ENCODE measurements around the gene PIAS3. TPM values are rescaled to one million over a fixed set of nuclear protein-coding genes. Genes with fewer than 3 reads are reported as not detected.

The PIAS3 gene
- total RNA-seq, 1 experiment from 2014 or later = 16.8 TPM

GRCh38 chr1:145893306-145894055, 34.6 kb upstream of the PIAS3 start:
- DNase-seq = no peak
- Histone ChIP-seq H2AFZ (ENCODE audit: low read length) (no peak overlapping the region), H3K9me2 (replicated peaks; ENCODE audit: insufficient read depth, low read length) (no peaks in the 10 kb centered on the region), H3K9ac (ENCODE audit: low read length) (no peak overlapping the region), H3K36me3 (ENCODE audit: insufficient read depth, low read length) (no peaks in the 10 kb centered on the region), H3K4me1 (ENCODE audit: low read length) (no peaks in the 10 kb centered on the region), H4K20me1 (ENCODE audit: insufficient read depth, low read depth, low read length) (no peaks in the 10 kb centered on the region), H3K79me2 (ENCODE audit: low read length) (no peaks in the 10 kb centered on the region), H3K27ac (ENCODE audit: low read length) (no peak overlapping the region), H3K4me2 (ENCODE audit: low read depth, low read length, poor library complexity, severe bottlenecking) (no peak overlapping the region), H3K4me3 (ENCODE audit: low read length) (no peak overlapping the region), H3K27me3 (ENCODE audit: low read length) (no peaks in the 10 kb centered on the region), H3K9me3 (ENCODE audit: low read length) (no peaks in the 10 kb centered on the region)

- Histone ChIP-seq H3K27me3 (ENCODE audit: low read length) (no peaks in the 10 kb centered on the region), H2AFZ (ENCODE audit: low read length) (no peak overlapping the region), H3K4me2 (ENCODE audit: low read depth, low read length, poor library complexity, severe bottlenecking) (no peak overlapping the region), H3K4me1 (ENCODE audit: low read length) (peaks cover 3% of the 10 kb centered on the region; the same call in 1 of the 2 replicates), H3K79me2 (ENCODE audit: low read length) (no peaks in the 10 kb centered on the region), H3K36me3 (ENCODE audit: insufficient read depth, low read length) (no peaks in the 10 kb centered on the region), H3K27ac (ENCODE audit: low read length) (no peak overlapping the region), H3K9me2 (replicated peaks; ENCODE audit: insufficient read depth, low read length) (no peaks in the 10 kb centered on the region), H4K20me1 (ENCODE audit: insufficient read depth, low read depth, low read length) (no peaks in the 10 kb centered on the region), H3K9ac (ENCODE audit: low read length) (no peak overlapping the region), H3K4me3 (ENCODE audit: low read length) (no peak overlapping the region), H3K9me3 (ENCODE audit: low read length) (no peaks in the 10 kb centered on the region)
- no peak for DNase-seq
These were observed 33.7 kb upstream of the PIAS3 start for GRCh38 chr1:145892486-145893087.

GRCh38 chr1:145891587-145892485, 33.0 kb upstream of the PIAS3 start:
- no peaks in the 10 kb centered on the region for H3K79me2 ChIP-seq (ENCODE audit: low read length)
- DNase-seq = peak; percentile 79
- H3K27me3 ChIP-seq (ENCODE audit: low read length) = no peaks in the 10 kb centered on the region
- H3K9ac ChIP-seq (ENCODE audit: low read length) = no peak overlapping the region
- no peaks in the 10 kb centered on the region for H3K9me2 ChIP-seq (replicated peaks; ENCODE audit: insufficient read depth, low read length)
- no peak overlapping the region for H3K4me3 ChIP-seq (ENCODE audit: low read length)
- H4K20me1 ChIP-seq (ENCODE audit: insufficient read depth, low read depth, low read length) = no peaks in the 10 kb centered on the region
- peaks cover 5% of the 10 kb centered on the region; the same call in 1 of the 2 replicates for H3K4me1 ChIP-seq (ENCODE audit: low read length)
- H3K36me3 ChIP-seq (ENCODE audit: insufficient read depth, low read length) = no peaks in the 10 kb centered on the region
- H3K9me3 ChIP-seq (ENCODE audit: low read length) = no peaks in the 10 kb centered on the region
- no peak overlapping the region for H2AFZ ChIP-seq (ENCODE audit: low read length)
- H3K27ac ChIP-seq (ENCODE audit: low read length) = no peak overlapping the region
- no peak overlapping the region for H3K4me2 ChIP-seq (ENCODE audit: low read depth, low read length, poor library complexity, severe bottlenecking)

GRCh38 chr1:145891143-145891542, 32.3 kb upstream of the PIAS3 start:
- no peaks in the 10 kb centered on the region for H4K20me1 ChIP-seq (ENCODE audit: insufficient read depth, low read depth, low read length)
- H3K9ac ChIP-seq (ENCODE audit: low read length) = no peak overlapping the region
- H3K9me2 ChIP-seq (replicated peaks; ENCODE audit: insufficient read depth, low read length) = no peaks in the 10 kb centered on the region
- no peak overlapping the region for H3K27ac ChIP-seq (ENCODE audit: low read length)
- H2AFZ ChIP-seq (ENCODE audit: low read length) = no peak overlapping the region
- DNase-seq = no peak
- H3K36me3 ChIP-seq (ENCODE audit: insufficient read depth, low read length) = no peaks in the 10 kb centered on the region
- no peaks in the 10 kb centered on the region for H3K79me2 ChIP-seq (ENCODE audit: low read length)
- H3K9me3 ChIP-seq (ENCODE audit: low read length) = no peaks in the 10 kb centered on the region
- H3K4me3 ChIP-seq (ENCODE audit: low read length) = no peak overlapping the region
- H3K4me1 ChIP-seq (ENCODE audit: low read length) = peaks cover 8% of the 10 kb centered on the region; the same call in 1 of the 2 replicates
- no peaks in the 10 kb centered on the region for H3K27me3 ChIP-seq (ENCODE audit: low read length)
- H3K4me2 ChIP-seq (ENCODE audit: low read depth, low read length, poor library complexity, severe bottlenecking) = no peak overlapping the region

GRCh38 chr1:145889722-145890121, 30.8 kb upstream of the PIAS3 start:
- DNase-seq = no peak
- H3K9me3 ChIP-seq (ENCODE audit: low read length) = no peaks in the 10 kb centered on the region
- no peak overlapping the region for H2AFZ ChIP-seq (ENCODE audit: low read length)

GRCh38 chr1:145887631-145888030, 28.8 kb upstream of the PIAS3 start:
- H3K4me3 ChIP-seq (ENCODE audit: low read length) = no peak overlapping the region
- H3K4me2 ChIP-seq (ENCODE audit: low read depth, low read length, poor library complexity, severe bottlenecking) = no peak overlapping the region
- H3K27me3 ChIP-seq (ENCODE audit: low read length) = no peaks in the 10 kb centered on the region
- H4K20me1 ChIP-seq (ENCODE audit: insufficient read depth, low read depth, low read length) = no peaks in the 10 kb centered on the region
- no peaks in the 10 kb centered on the region for H3K9me3 ChIP-seq (ENCODE audit: low read length)
- H3K79me2 ChIP-seq (ENCODE audit: low read length) = no peaks in the 10 kb centered on the region
- DNase-seq = no peak
- no peak overlapping the region for H3K9ac ChIP-seq (ENCODE audit: low read length)
- peaks cover 16% of the 10 kb centered on the region for H3K4me1 ChIP-seq (ENCODE audit: low read length)
- H3K9me2 ChIP-seq (replicated peaks; ENCODE audit: insufficient read depth, low read length) = no peaks in the 10 kb centered on the region
- H3K27ac ChIP-seq (ENCODE audit: low read length) = no peak overlapping the region
- no peak overlapping the region for H2AFZ ChIP-seq (ENCODE audit: low read length)
- H3K36me3 ChIP-seq (ENCODE audit: insufficient read depth, low read length) = no peaks in the 10 kb centered on the region

More at GRCh38 chr1:145889722-145890121, 30.8 kb upstream of the PIAS3 start:
- no peaks in the 10 kb centered on the region for H3K79me2 ChIP-seq (ENCODE audit: low read length)
- H3K9me2 ChIP-seq (replicated peaks; ENCODE audit: insufficient read depth, low read length) = no peaks in the 10 kb centered on the region
- no peak overlapping the region for H3K4me3 ChIP-seq (ENCODE audit: low read length)
- no peak overlapping the region for H3K9ac ChIP-seq (ENCODE audit: low read length)
- H3K36me3 ChIP-seq (ENCODE audit: insufficient read depth, low read length) = no peaks in the 10 kb centered on the region
- H3K27ac ChIP-seq (ENCODE audit: low read length) = no peak overlapping the region
- H4K20me1 ChIP-seq (ENCODE audit: insufficient read depth, low read depth, low read length) = no peaks in the 10 kb centered on the region
- H3K27me3 ChIP-seq (ENCODE audit: low read length) = no peaks in the 10 kb centered on the region
- H3K4me2 ChIP-seq (ENCODE audit: low read depth, low read length, poor library complexity, severe bottlenecking) = no peak overlapping the region
- peaks cover 16% of the 10 kb centered on the region for H3K4me1 ChIP-seq (ENCODE audit: low read length)

- H2AFZ ChIP-seq (ENCODE audit: low read length) = no peak overlapping the region
These were observed 27.9 kb upstream of the PIAS3 start for GRCh38 chr1:145886816-145887215.

GRCh38 chr1:145886390-145886789, 27.5 kb upstream of the PIAS3 start:
- Histone ChIP-seq H3K9ac (ENCODE audit: low read length) (no peak overlapping the region), H3K9me3 (ENCODE audit: low read length) (no peaks in the 10 kb centered on the region), H3K4me1 (ENCODE audit: low read length) (peaks cover 16% of the 10 kb centered on the region), H3K27me3 (ENCODE audit: low read length) (no peaks in the 10 kb centered on the region), H3K36me3 (ENCODE audit: insufficient read depth, low read length) (no peaks in the 10 kb centered on the region), H4K20me1 (ENCODE audit: insufficient read depth, low read depth, low read length) (no peaks in the 10 kb centered on the region), H3K79me2 (ENCODE audit: low read length) (no peaks in the 10 kb centered on the region), H3K9me2 (replicated peaks; ENCODE audit: insufficient read depth, low read length) (no peaks in the 10 kb centered on the region), H3K4me3 (ENCODE audit: low read length) (peak overlapping the region; percentile 76; the same call in 1 of the 2 replicates), H3K27ac (ENCODE audit: low read length) (no peak overlapping the region), H2AFZ (ENCODE audit: low read length) (0 out of 2 replicates have a peak overlapping the region, but pooled peaks have one; percentile 92), H3K4me2 (ENCODE audit: low read depth, low read length, poor library complexity, severe bottlenecking) (peak overlapping the region; percentile 68)
- DNase-seq = no peak

More at GRCh38 chr1:145886816-145887215, 27.9 kb upstream of the PIAS3 start:
- DNase-seq = no peak
- no peak overlapping the region for H3K4me2 ChIP-seq (ENCODE audit: low read depth, low read length, poor library complexity, severe bottlenecking)
- H3K4me1 ChIP-seq (ENCODE audit: low read length) = peaks cover 16% of the 10 kb centered on the region
- no peaks in the 10 kb centered on the region for H4K20me1 ChIP-seq (ENCODE audit: insufficient read depth, low read depth, low read length)
- H3K36me3 ChIP-seq (ENCODE audit: insufficient read depth, low read length) = no peaks in the 10 kb centered on the region
- no peak overlapping the region for H3K4me3 ChIP-seq (ENCODE audit: low read length)
- H3K27me3 ChIP-seq (ENCODE audit: low read length) = no peaks in the 10 kb centered on the region
- no peak overlapping the region for H3K9ac ChIP-seq (ENCODE audit: low read length)
- no peaks in the 10 kb centered on the region for H3K9me3 ChIP-seq (ENCODE audit: low read length)
- no peak overlapping the region for H3K27ac ChIP-seq (ENCODE audit: low read length)
- H3K9me2 ChIP-seq (replicated peaks; ENCODE audit: insufficient read depth, low read length) = no peaks in the 10 kb centered on the region
- H3K79me2 ChIP-seq (ENCODE audit: low read length) = no peaks in the 10 kb centered on the region
